Colon (tissue), 2 donors: ENCODE measurements around the gene SLCO3A1.
"Not testable (repeated sequence)": the region's sequence is repeated elsewhere in the genome, so short reads cannot be mapped to it uniquely, and the experiment has no call there.

Experiments used
- FAIRE-seq: peaks from 2 replicates; lab custom pipeline; 2012; peaks lifted over from hg19 to GRCh38; lab: Jason Lieb, UNC
- donor health status: control.
- donor health status: control.

Gene SLCO3A1

GRCh38 chr15:91940496-91941381, 87.2 kb downstream of the SLCO3A1 start:
- no peak for FAIRE-seq

- no peak for FAIRE-seq
Observed at GRCh38 chr15:91941871-91942658, 88.6 kb downstream of the SLCO3A1 start.

GRCh38 chr15:91942720-91943394, 89.3 kb downstream of the SLCO3A1 start:
- no peak for FAIRE-seq

- no peak for FAIRE-seq
Observed at GRCh38 chr15:91944331-91944730, 90.8 kb downstream of the SLCO3A1 start.

GRCh38 chr15:91945385-91945784, 91.9 kb downstream of the SLCO3A1 start:
- FAIRE-seq = no peak

- no peak for FAIRE-seq
Observed at GRCh38 chr15:91946075-91946474, 92.6 kb downstream of the SLCO3A1 start.

GRCh38 chr15:91946581-91947292, 93.2 kb downstream of the SLCO3A1 start:
- no peak for FAIRE-seq

GRCh38 chr15:91947293-91947679, 93.8 kb downstream of the SLCO3A1 start:
- FAIRE-seq = no peak

- FAIRE-seq = no peak
Observed at GRCh38 chr15:91947683-91948608, 94.4 kb downstream of the SLCO3A1 start.

GRCh38 chr15:91949361-91949760, 95.9 kb downstream of the SLCO3A1 start:
- no peak for FAIRE-seq

- FAIRE-seq = no peak
Observed at GRCh38 chr15:91950054-91950453, 96.5 kb downstream of the SLCO3A1 start.

- no peak for FAIRE-seq
Observed at GRCh38 chr15:91950631-91951329, 97.3 kb downstream of the SLCO3A1 start.

- no peak for FAIRE-seq
Observed at GRCh38 chr15:91952216-91952615, 98.7 kb downstream of the SLCO3A1 start.

GRCh38 chr15:91953432-91953831, 99.9 kb downstream of the SLCO3A1 start:
- no peak for FAIRE-seq

GRCh38 chr15:91954292-91954691, 100.8 kb downstream of the SLCO3A1 start:
- FAIRE-seq = no peak

GRCh38 chr15:91956026-91956723, 102.7 kb downstream of the SLCO3A1 start:
- FAIRE-seq = no peak

GRCh38 chr15:91961357-91961756, 107.8 kb downstream of the SLCO3A1 start:
- no peak for FAIRE-seq

- FAIRE-seq = not testable (repeated sequence)
Observed at GRCh38 chr15:91963747-91964146, 110.2 kb downstream of the SLCO3A1 start.

GRCh38 chr15:91965501-91966193, 112.1 kb downstream of the SLCO3A1 start:
- no peak for FAIRE-seq
